GM23248 (cell line): ENCODE measurements around the gene FAT2.

ENCODE experiments used
- EZH2 ChIP-seq: fragments of 200-600 bp; sonication (generic); IDR thresholded peaks from 2 replicates; pipeline ENCODE4 v1.6.1; 2018; ENCODE audit warnings: antibody characterized with exemption, mild to moderate bottlenecking; ENCODE audit not compliant: insufficient read depth, poor library complexity, severe bottlenecking
- EZH2phosphoT487 ChIP-seq: fragments of 200-600 bp; sonication (generic); IDR thresholded peaks from 2 replicates; pipeline ENCODE4 v1.6.1; 2018; ENCODE audit warnings: antibody characterized with exemption, moderate library complexity, mild to moderate bottlenecking, low read depth; ENCODE audit not compliant: insufficient read depth

GRCh38 chr5:151632524-151632923 lies 41.4 kb upstream of the FAT2 start:
- TF ChIP-seq EZH2 (no peak), EZH2phosphoT487 (no peak)
